Liver (tissue), 9 donors: Measurements from ENCODE around the gene PC. TPM values are rescaled to one million over a fixed set of nuclear protein-coding genes. Genes with fewer than 3 reads are reported as not detected.
A peak's percentile ranks its signal among the peaks of the same experiment; 100 is the strongest.

Experiments used
- DNase-seq: peaks from one replicate; pipeline ENCODE4 v3.0.0-alpha.2; 2017; ENCODE audit warnings: low spot score
- H3K27ac ChIP-seq, 2 donors: one replicate each; pipeline ENCODE4 v1.7.0; 2013; ENCODE audit warnings: inconsistent platforms in 2 of 2, low read length in 2 of 2, control low read depth in 1 of 2, low read depth in 1 of 2, mild to moderate bottlenecking in 1 of 2
- H3K27me3 ChIP-seq, 4 donors: one replicate each; pipeline versions ENCODE4 v1.6.1 to v1.7.0; 2013; ENCODE audit warnings: low read length in 3 of 4, inconsistent platforms in 1 of 4, mild to moderate bottlenecking in 1 of 4, moderate library complexity in 1 of 4; ENCODE audit not compliant: control insufficient read depth in 4 of 4, insufficient read depth in 4 of 4
- H3K36me3 ChIP-seq, 4 donors: one replicate each; pipeline versions ENCODE4 v1.6.1 to v1.7.0; 2013; ENCODE audit warnings: low read length in 3 of 4, mild to moderate bottlenecking in 3 of 4, low read depth in 1 of 4, moderate library complexity in 1 of 4; ENCODE audit not compliant: control insufficient read depth in 4 of 4, insufficient read depth in 3 of 4
- H3K4me1 ChIP-seq, 4 donors: one replicate each; pipeline versions ENCODE4 v1.6.1 to v1.7.0; 2013; ENCODE audit warnings: low read length in 3 of 4, mild to moderate bottlenecking in 3 of 4, moderate library complexity in 1 of 4; ENCODE audit not compliant: control insufficient read depth in 4 of 4, insufficient read depth in 4 of 4
- H3K4me3 ChIP-seq, 3 donors: one replicate each; pipeline versions ENCODE4 v1.6.1 to v1.7.0; 2013; ENCODE audit warnings: low read length in 3 of 3, control low read depth in 1 of 3, low read depth in 1 of 3, mild to moderate bottlenecking in 1 of 3
- H3K9ac ChIP-seq, 2 donors: one replicate each; pipeline ENCODE4 v1.7.0; 2013; ENCODE audit warnings: low read length in 2 of 2, mild to moderate bottlenecking in 2 of 2, moderate library complexity in 2 of 2, control low read depth in 1 of 2, low read depth in 1 of 2
- H3K9me3 ChIP-seq, 4 donors: one replicate each; pipeline versions ENCODE4 v1.6.1 to v1.7.0; 2013; ENCODE audit warnings: low read length in 3 of 4; ENCODE audit not compliant: control insufficient read depth in 4 of 4
- ATF3 ChIP-seq: IDR thresholded peaks from 2 replicates; pipeline ENCODE4 v1.6.1; 2016; ENCODE audit warnings: antibody characterized with exemption
- CTCF ChIP-seq: fragments of 150-350 bp; IDR thresholded peaks from 2 replicates; pipeline ENCODE4 v1.5.1; 2017; ENCODE audit warnings: improper control_type of control experiment, low read depth, low read length; ENCODE audit not compliant: missing input control
- EGR1 ChIP-seq, 2 donors: IDR thresholded peaks; 2 replicates each; pipeline ENCODE4 v1.6.1; 2016 to 2018; ENCODE audit warnings: antibody characterized with exemption in 2 of 2, low read depth in 2 of 2
- FOXA1 ChIP-seq: IDR thresholded peaks from 2 replicates; pipeline ENCODE4 v1.6.1; 2016; ENCODE audit warnings: antibody characterized with exemption
- FOXA2 ChIP-seq: IDR thresholded peaks from 2 replicates; pipeline ENCODE4 v1.6.1; 2016; ENCODE audit warnings: antibody characterized with exemption
- HNF4A ChIP-seq, 2 donors: conservative IDR thresholded peaks; 2 replicates each; pipeline ENCODE4 v1.6.1; 2016; ENCODE audit warnings: antibody characterized with exemption in 2 of 2, mild to moderate bottlenecking in 2 of 2
- HNF4G ChIP-seq: IDR thresholded peaks from 2 replicates; pipeline ENCODE4 v1.6.1; 2016; ENCODE audit warnings: antibody characterized with exemption
- JUND ChIP-seq, 2 donors: IDR thresholded peaks; 2 replicates each; pipeline ENCODE4 v1.6.1; 2016; ENCODE audit warnings: antibody characterized with exemption in 2 of 2
- MAX ChIP-seq: IDR thresholded peaks from 2 replicates; pipeline ENCODE4 v1.6.1; 2016; ENCODE audit warnings: antibody characterized with exemption
- NR2F2 ChIP-seq: IDR thresholded peaks from 2 replicates; pipeline ENCODE4 v1.6.1; 2016; ENCODE audit warnings: antibody characterized with exemption
- REST ChIP-seq: IDR thresholded peaks from 2 replicates; pipeline ENCODE4 v1.6.1; 2016; ENCODE audit warnings: antibody characterized with exemption, mild to moderate bottlenecking
- RXRA ChIP-seq, 2 donors: IDR thresholded peaks; 2 replicates each; pipeline ENCODE4 v1.6.1; 2017 to 2018; ENCODE audit warnings: antibody characterized with exemption in 2 of 2, mild to moderate bottlenecking in 1 of 2
- SP1 ChIP-seq: IDR thresholded peaks from 2 replicates; pipeline ENCODE4 v1.6.1; 2018; ENCODE audit warnings: antibody characterized with exemption, mild to moderate bottlenecking
- TAF1 ChIP-seq: conservative IDR thresholded peaks from 2 replicates; pipeline ENCODE4 v1.6.1; 2016; ENCODE audit warnings: antibody characterized with exemption, mild to moderate bottlenecking
- YY1 ChIP-seq: IDR thresholded peaks from 2 replicates; pipeline ENCODE4 v1.6.1; 2016; ENCODE audit warnings: antibody characterized with exemption, mild to moderate bottlenecking
- ZBTB33 ChIP-seq: IDR thresholded peaks from 2 replicates; pipeline ENCODE4 v1.6.1; 2016; ENCODE audit warnings: antibody characterized with exemption
- WGBS: extraction: QIAGEN DNeasy Blood & Tissue Kit; methylation state at CpG from one replicate; pipeline ENCODE4 v1.1.7; 2013; 5-methylcytosine and 5-hydroxymethylcytosine counted together
- polyA plus RNA-seq, 2 donors: library from polyadenylated mRNA; stranded (reverse) in 1 of 2; unstranded in 1 of 2; fragments of 200-250 nt in 1 of 2; fragments of >200 nt in 1 of 2; fragmentation: Nextera tagmentation in 1 of 2; extraction: Ambion mirVana in 1 of 2; gene quantifications; one replicate each; pipeline versions ENCODE4 v1.2.1 to v1.2.3, GENCODE V29; 2013 to 2015
- total RNA-seq, 2 donors: library from RNA; depleted of rRNA; stranded (reverse); fragments of >200 nt; gene quantifications; one replicate each; pipeline ENCODE4 v1.2.3, GENCODE V29; 2014
- donor health status: healthy.
- donor health status: healthy.
- donor health status: healthy.
- donor health status: healthy.
- donor health status: healthy.

PC gene
- total and polyA plus RNA-seq, 4 donors: 144 to 583 (median 296) TPM

- H3K4me3 ChIP-seq: no peak overlapping the region
- no peak for DNase-seq
- peak overlapping the region in 1 of 2 donors; percentile 31 for H3K27ac ChIP-seq
- peaks cover 0 to 9% (median 3%) of the 10 kb centered on the region in 4 donors for H3K4me1 ChIP-seq
- WGBS: 81% methylated on average over 6 of the region's 6 CpGs
- no peak overlapping the region for H3K9ac ChIP-seq
- TF ChIP-seq REST: no peak
- TF ChIP-seq MAX: no peak
- TF ChIP-seq SP1: no peak
- no peak for TF ChIP-seq TAF1
- TF ChIP-seq ZBTB33: no peak
- no peak for TF ChIP-seq FOXA1
- TF ChIP-seq HNF4G: no peak
- TF ChIP-seq RXRA (IDR thresholded peaks at IDR 0.05): no peak
- H3K9me3 ChIP-seq: no peaks in the 10 kb centered on the region
- no peaks in the 10 kb centered on the region for H3K36me3 ChIP-seq
- H3K27me3 ChIP-seq: no peaks in the 10 kb centered on the region
These were observed 65.3 kb downstream of the PC start for GRCh38 chr11:66892911-66893310.

- WGBS: 75% methylated on average over 14 of the region's 14 CpGs
- Histone ChIP-seq H3K4me3 (no peak overlapping the region), H3K36me3 (no peaks in the 10 kb centered on the region), H3K27ac (peak overlapping the region in 1 of 2 donors; percentile 48), H3K27me3 (no peaks in the 10 kb centered on the region), H3K9me3 (no peaks in the 10 kb centered on the region), H3K4me1 (peaks cover 0 to 9% (median 4%) of the 10 kb centered on the region in 4 donors), H3K9ac (no peak overlapping the region)
- no peak for DNase-seq
- TF ChIP-seq HNF4A (conservative IDR thresholded peaks at IDR 0.05) (peak; percentile 60 to 84), FOXA2 (peak; percentile 24), NR2F2 (no peak), REST (no peak), YY1 (peak; percentile 12), SP1 (no peak), TAF1 (no peak), ATF3 (peak; percentile 27), EGR1 (IDR thresholded peaks at IDR 0.05; ENCODE audit: low read depth in 2 of 2) (no peak), HNF4G (no peak), FOXA1 (no peak), RXRA (IDR thresholded peaks at IDR 0.05) (peak; percentile 37 to 72), ZBTB33 (no peak), CTCF (no peak), JUND (IDR thresholded peaks at IDR 0.05) (peak; percentile 67 to 93), MAX (peak; percentile 51)
These were observed 66.1 kb downstream of the PC start for GRCh38 chr11:66891851-66892660.
